BJ (cell line): ENCODE data around the gene PLXNB2. TPM values are rescaled to one million over a fixed set of nuclear protein-coding genes. Genes with fewer than 3 reads are reported as not detected.

Experiments
- CTCF ChIA-PET: fragments of 350-600 bp; formaldehyde crosslinking; extraction: SDS; loops from one replicate; lab custom pipeline; 2021; ENCODE audit warnings: antibody characterized with exemption, inconsistent platforms; lab: Yijun Ruan, JAX
- POLR2A ChIA-PET: fragments of 300-600 bp; sonication (Branson Sonifier 250); formaldehyde crosslinking; extraction: SDS; loops from one replicate; lab custom pipeline; 2021; ENCODE audit warnings: antibody characterized with exemption; lab: Charles Lee
- DNase-seq: peaks from one replicate; pipeline ENCODE4 v3.0.0-alpha.2; 2011; ENCODE audit warnings: low read depth
- H3K27me3 ChIP-seq: 2 replicates; pipeline ENCODE4 v1.6.0; 2011; ENCODE audit warnings: low read length; ENCODE audit not compliant: control insufficient read depth, insufficient read depth
- H3K36me3 ChIP-seq: 2 replicates; pipeline ENCODE4 v1.5.1; 2011; ENCODE audit warnings: low read length; ENCODE audit not compliant: control insufficient read depth, insufficient read depth
- H3K4me3 ChIP-seq: 2 replicates; pipeline ENCODE4 v1.5.1; 2011; ENCODE audit warnings: low read depth, mild to moderate bottlenecking, control low read depth, low read length
- polyA plus RNA-seq: library from polyadenylated mRNA; depleted of rRNA; stranded (reverse); fragments of >200 nt; gene quantifications from 2 replicates; pipeline ENCODE4 v1.2.3, GENCODE V29; 2011; rRNA removed
- TF ChIP-seq, protein P1 (sequence below): IDR thresholded peaks from 2 replicates; pipeline ENCODE4 v1.5.1; 2011; ENCODE audit warnings: low read depth, mild to moderate bottlenecking, control low read depth, inconsistent platforms, low read length, moderate library complexity; ENCODE audit not compliant: insufficient read depth

Gene PLXNB2
- polyA plus RNA-seq, 1 experiment = 143 TPM

DNA sequence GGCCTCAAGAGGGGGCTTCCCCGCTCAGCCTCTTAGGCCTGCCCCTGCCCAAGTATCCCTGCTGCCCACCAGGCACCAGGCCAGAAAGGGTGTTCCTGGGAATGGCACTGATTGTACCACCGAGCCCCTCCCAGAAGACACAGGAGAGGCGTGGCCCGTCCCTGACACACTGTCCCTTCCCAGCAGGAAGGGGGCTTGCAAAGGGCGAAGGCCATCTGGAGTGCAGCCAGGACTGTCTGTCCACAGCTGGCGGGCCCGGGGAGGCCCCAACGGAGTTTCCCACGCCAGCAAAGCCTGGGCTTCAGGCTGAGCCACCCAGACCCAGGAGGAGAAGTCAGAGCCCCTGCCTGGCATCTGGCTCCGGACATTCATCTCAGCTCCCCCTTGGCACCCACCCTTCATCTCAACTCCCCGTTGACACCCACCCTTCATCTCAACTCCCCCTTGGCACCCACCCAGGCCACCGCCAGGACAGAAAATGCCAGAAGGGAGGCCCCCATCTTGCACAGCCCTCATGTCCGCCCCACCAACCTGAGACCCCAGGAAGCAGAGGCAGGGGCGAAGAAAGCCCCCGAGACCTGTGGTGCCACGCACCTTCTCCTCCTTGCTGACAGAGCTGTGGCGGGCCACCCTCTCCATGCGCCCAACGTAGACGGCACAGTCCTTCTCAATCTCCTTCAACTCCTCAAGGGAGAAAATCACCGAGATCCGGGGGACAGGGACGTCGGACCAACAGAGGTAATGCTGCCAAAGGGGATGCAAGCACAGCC, 82.1 kb downstream of the PLXNB2 start:
- ChIA-PET POLR2A (no interaction called here), CTCF (interaction anchor here (1.1 kb wide), 2 partner anchors 10 to 12 kb away, joined by 3 to 4 read pairs; no protein-coding TSS in a partner anchor)
- H3K36me3 ChIP-seq = peaks cover 37% of the 10 kb centered on the region
- no peak overlapping the region for H3K4me3 ChIP-seq
- no peaks in the 10 kb centered on the region for H3K27me3 ChIP-seq
- DNase-seq = no peak
- TF ChIP-seq, protein P1, sequence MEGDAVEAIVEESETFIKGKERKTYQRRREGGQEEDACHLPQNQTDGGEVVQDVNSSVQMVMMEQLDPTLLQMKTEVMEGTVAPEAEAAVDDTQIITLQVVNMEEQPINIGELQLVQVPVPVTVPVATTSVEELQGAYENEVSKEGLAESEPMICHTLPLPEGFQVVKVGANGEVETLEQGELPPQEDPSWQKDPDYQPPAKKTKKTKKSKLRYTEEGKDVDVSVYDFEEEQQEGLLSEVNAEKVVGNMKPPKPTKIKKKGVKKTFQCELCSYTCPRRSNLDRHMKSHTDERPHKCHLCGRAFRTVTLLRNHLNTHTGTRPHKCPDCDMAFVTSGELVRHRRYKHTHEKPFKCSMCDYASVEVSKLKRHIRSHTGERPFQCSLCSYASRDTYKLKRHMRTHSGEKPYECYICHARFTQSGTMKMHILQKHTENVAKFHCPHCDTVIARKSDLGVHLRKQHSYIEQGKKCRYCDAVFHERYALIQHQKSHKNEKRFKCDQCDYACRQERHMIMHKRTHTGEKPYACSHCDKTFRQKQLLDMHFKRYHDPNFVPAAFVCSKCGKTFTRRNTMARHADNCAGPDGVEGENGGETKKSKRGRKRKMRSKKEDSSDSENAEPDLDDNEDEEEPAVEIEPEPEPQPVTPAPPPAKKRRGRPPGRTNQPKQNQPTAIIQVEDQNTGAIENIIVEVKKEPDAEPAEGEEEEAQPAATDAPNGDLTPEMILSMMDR = no peak

Other genes with a start within 250 kb of the PLXNB2 start
- gene TTLL8, start 249.3 kb downstream of the PLXNB2 start, polyA plus RNA-seq = not detected in 2 replicates
- 0.10 and 0.15 TPM in 2 replicates for gene MLC1, start 222.2 kb downstream of the PLXNB2 start, polyA plus RNA-seq
- gene MOV10L1, start 217.6 kb downstream of the PLXNB2 start, polyA plus RNA-seq = 5.8 and 6.6 TPM in 2 replicates
- 0.92 and 1.4 TPM in 2 replicates for gene PANX2, start 136.9 kb downstream of the PLXNB2 start, polyA plus RNA-seq
- 13.5 and 31.5 TPM in 2 replicates for gene TRABD, start 121.7 kb downstream of the PLXNB2 start, polyA plus RNA-seq
- gene SELENOO, start 106.6 kb downstream of the PLXNB2 start, polyA plus RNA-seq = 8.0 and 16.7 TPM in 2 replicates
- 9.4 and 17.5 TPM in 2 replicates for gene TUBGCP6, start 62.6 kb downstream of the PLXNB2 start, polyA plus RNA-seq
- 8.8 and 18.2 TPM in 2 replicates for gene HDAC10, start 56.4 kb downstream of the PLXNB2 start, polyA plus RNA-seq
- gene MAPK12, start 46.0 kb downstream of the PLXNB2 start, polyA plus RNA-seq = 36.6 and 51.4 TPM in 2 replicates
- 11.2 and 19.6 TPM in 2 replicates for gene MAPK11, start 37.3 kb downstream of the PLXNB2 start, polyA plus RNA-seq
- gene DENND6B, start 19.4 kb upstream of the PLXNB2 start, polyA plus RNA-seq = 3.7 and 8.2 TPM in 2 replicates
- 30.4 and 46.4 TPM in 2 replicates for gene PPP6R2, start 35.7 kb upstream of the PLXNB2 start, polyA plus RNA-seq
- gene SBF1, start 167.4 kb upstream of the PLXNB2 start, polyA plus RNA-seq = 21.7 and 34.7 TPM in 2 replicates
- gene ADM2, start 173.9 kb upstream of the PLXNB2 start, polyA plus RNA-seq = 8.1 and 16.0 TPM in 2 replicates
- 0.16 and 0.20 TPM in 2 replicates for gene MIOX, start 179.2 kb upstream of the PLXNB2 start, polyA plus RNA-seq
- 54.0 and 111 TPM in 2 replicates for gene LMF2, start 200.1 kb upstream of the PLXNB2 start, polyA plus RNA-seq
- gene NCAPH2, start 200.6 kb upstream of the PLXNB2 start, polyA plus RNA-seq = 16.1 and 31.7 TPM in 2 replicates
- gene SCO2, start 218.0 kb upstream of the PLXNB2 start, polyA plus RNA-seq = 0.78 and 2.5 TPM in 2 replicates
- 13.1 and 20.6 TPM in 2 replicates for gene TYMP, start 222.4 kb upstream of the PLXNB2 start, polyA plus RNA-seq
- 0.34 and 0.39 TPM in 2 replicates for gene KLHDC7B, start 238.3 kb upstream of the PLXNB2 start, polyA plus RNA-seq